ENCODE data around the gene ARHGAP44.

- TF ChIP-seq CTCF (conservative IDR thresholded peaks at IDR 0.05; ENCODE audit: low read length) (no peak), EZH2phosphoT487 (IDR thresholded peaks at IDR 0.05; ENCODE audit: borderline replicate concordance, low read depth, low read length) (no peak)
Measured at GRCh38 chr17:12990041-12990808, 200.9 kb downstream of the ARHGAP44 start.

Measured in OCI-LY7 (cell line).